SU-DHL-6 (cell line): ENCODE results near the gene IFIT1.

Experiments used
- H2AFZ ChIP-seq: fragments of 200-600 bp; sonication (generic); 2 replicates; pipeline ENCODE4 v1.6.1; 2014; ENCODE audit warnings: low read depth, mild to moderate bottlenecking, moderate library complexity, mixed read lengths, antibody characterized with exemption, low read length; ENCODE audit not compliant: severe bottlenecking
- H3F3A ChIP-seq: fragments of 200-600 bp; shearing (Covaris generic); 2 replicates; pipeline ENCODE4 v1.6.0; 2016; ENCODE audit warnings: antibody characterized with exemption, mild to moderate bottlenecking; ENCODE audit not compliant: insufficient read depth
- H3K27ac ChIP-seq: fragments of 200-600 bp; sonication (generic); 2 replicates; pipeline ENCODE4 v1.5.1; 2016; ENCODE audit warnings: low read depth, mild to moderate bottlenecking, low read length, moderate library complexity, mixed read lengths
- H3K27me3 ChIP-seq: fragments of 200-600 bp; sonication (generic), shearing (Covaris generic); 2 replicates; pipeline ENCODE4 v1.6.0; 2014; ENCODE audit warnings: mild to moderate bottlenecking, low read length
- H3K36me3 ChIP-seq: fragments of 200-600 bp; sonication (generic); 2 replicates; pipeline ENCODE4 v1.6.1; 2014; ENCODE audit warnings: mild to moderate bottlenecking, low read length, mixed read lengths
- H3K4me2 ChIP-seq: fragments of 300-600, 200-600 bp; shearing (Covaris generic), sonication (generic); 2 replicates; pipeline ENCODE4 v1.6.0; 2014; ENCODE audit warnings: low read length, low read depth, mild to moderate bottlenecking; ENCODE audit not compliant: poor library complexity, severe bottlenecking
- H3K4me3 ChIP-seq: fragments of 200-600 bp; sonication (generic); 2 replicates; pipeline ENCODE4 v1.5.1; 2014; ENCODE audit warnings: antibody characterized with exemption, low read length, mild to moderate bottlenecking, mixed read lengths; ENCODE audit not compliant: insufficient read depth, poor library complexity, severe bottlenecking
- H3K79me2 ChIP-seq: fragments of 200-600 bp; sonication (generic); 2 replicates; pipeline ENCODE4 v1.6.1; 2014; ENCODE audit warnings: mild to moderate bottlenecking, low read length, moderate library complexity; ENCODE audit not compliant: insufficient read depth
- H3K9ac ChIP-seq: fragments of 200-600 bp; sonication (generic); 2 replicates; pipeline ENCODE4 v1.7.0; 2014; ENCODE audit warnings: mild to moderate bottlenecking, low read length
- H3K9me2 ChIP-seq: fragments of 200-600 bp; sonication (generic); replicated peaks from 2 replicates; pipeline ENCODE4 v1.6.1; 2014; ENCODE audit warnings: low read length; ENCODE audit not compliant: insufficient read depth
- H3K9me3 ChIP-seq: fragments of 200-600 bp; sonication (generic); 2 replicates; pipeline ENCODE4 v1.6.1; 2014; ENCODE audit warnings: low read length, mixed read lengths; ENCODE audit not compliant: insufficient read depth
- H4K20me1 ChIP-seq: fragments of 200-600 bp; sonication (generic); 2 replicates; pipeline ENCODE4 v1.6.1; 2014; ENCODE audit warnings: low read depth, mild to moderate bottlenecking, antibody characterized with exemption, low read length, moderate library complexity, mixed read lengths
- CTCF ChIP-seq: fragments of 200-600 bp; sonication (generic); IDR thresholded peaks from one replicate; pipeline ENCODE4 v1.5.1; 2017; ENCODE audit warnings: antibody characterized with exemption, mild to moderate bottlenecking, low read length, moderate library complexity; ENCODE audit not compliant: insufficient read depth, poor library complexity, severe bottlenecking
- EZH2phosphoT487 ChIP-seq: fragments of 200-600 bp; sonication (generic), shearing (Covaris generic); conservative IDR thresholded peaks from 2 replicates; pipeline ENCODE4 v1.6.1; 2018; ENCODE audit warnings: mild to moderate bottlenecking, antibody characterized with exemption, low read length, moderate library complexity, mixed read lengths

The IFIT1 gene

GRCh38 chr10:89427629-89428028 is 35.2 kb downstream of the IFIT1 start:
- Histone ChIP-seq H3K9me2 (no peaks in the 10 kb centered on the region), H3K36me3 (no peaks in the 10 kb centered on the region), H3K9me3 (no peaks in the 10 kb centered on the region), H3K4me2 (no peak overlapping the region), H3K79me2 (no peaks in the 10 kb centered on the region), H3K9ac (no peak overlapping the region), H3K27me3 (no peaks in the 10 kb centered on the region), H3F3A (no peaks in the 10 kb centered on the region), H4K20me1 (no peaks in the 10 kb centered on the region), H3K27ac (no peak overlapping the region), H2AFZ (no peak overlapping the region), H3K4me3 (no peak overlapping the region)
- TF ChIP-seq CTCF (no peak), EZH2phosphoT487 (no peak)

- Histone ChIP-seq H4K20me1 (no peaks in the 10 kb centered on the region), H3K9ac (no peak overlapping the region), H3K27ac (no peak overlapping the region), H3K9me3 (no peaks in the 10 kb centered on the region), H3F3A (no peaks in the 10 kb centered on the region), H2AFZ (no peak overlapping the region), H3K27me3 (no peaks in the 10 kb centered on the region), H3K4me3 (no peak overlapping the region), H3K9me2 (no peaks in the 10 kb centered on the region), H3K79me2 (no peaks in the 10 kb centered on the region), H3K4me2 (no peak overlapping the region), H3K36me3 (no peaks in the 10 kb centered on the region)
- TF ChIP-seq EZH2phosphoT487: no peak
Observed at GRCh38 chr10:89428877-89429276, 36.5 kb downstream of the IFIT1 start.

GRCh38 chr10:89431977-89432376 is 39.6 kb downstream of the IFIT1 start:
- Histone ChIP-seq H3K36me3 (no peaks in the 10 kb centered on the region), H4K20me1 (no peaks in the 10 kb centered on the region), H3K27me3 (no peaks in the 10 kb centered on the region), H3K79me2 (no peaks in the 10 kb centered on the region), H3K9me3 (no peaks in the 10 kb centered on the region), H2AFZ (no peak overlapping the region), H3F3A (no peaks in the 10 kb centered on the region), H3K9me2 (no peaks in the 10 kb centered on the region), H3K27ac (no peak overlapping the region), H3K4me2 (no peak overlapping the region), H3K4me3 (no peak overlapping the region), H3K9ac (no peak overlapping the region)
- TF ChIP-seq EZH2phosphoT487 (no peak), CTCF (no peak)

- no peak overlapping the region for H3K27ac ChIP-seq
- no peak overlapping the region for H3K4me2 ChIP-seq
- H3F3A ChIP-seq: no peaks in the 10 kb centered on the region
- no peaks in the 10 kb centered on the region for H3K9me2 ChIP-seq
- no peak for TF ChIP-seq CTCF
- TF ChIP-seq EZH2phosphoT487: no peak
- H3K4me3 ChIP-seq: no peak overlapping the region
- no peaks in the 10 kb centered on the region for H3K79me2 ChIP-seq
- H2AFZ ChIP-seq: no peak overlapping the region
- H4K20me1 ChIP-seq: no peaks in the 10 kb centered on the region
- H3K9ac ChIP-seq: no peak overlapping the region
- H3K27me3 ChIP-seq: no peaks in the 10 kb centered on the region
- no peaks in the 10 kb centered on the region for H3K36me3 ChIP-seq
- H3K9me3 ChIP-seq: no peaks in the 10 kb centered on the region
Observed at GRCh38 chr10:89438525-89438924, 46.1 kb downstream of the IFIT1 start.
